Gastrocnemius medialis (tissue), 4 donors: ENCODE data around the gene IQCK. TPM values are rescaled to one million over a fixed set of nuclear protein-coding genes. Genes with fewer than 3 reads are reported as not detected.

Source experiments
- ATAC-seq, 2 donors: fragments of 150-250 bp; one replicate each; pipeline ENCODE4 v1.9.1; 2016
- DNase-seq, 2 donors: peaks; one replicate each; pipeline ENCODE4 v3.0.0-alpha.2; 2019
- H3K27ac ChIP-seq, 4 donors: fragments of 200-600 bp; sonication (generic); 1 replicate in 1 of 4; 2 replicates in 3 of 4; pipeline ENCODE4 v1.5.1; 2016 to 2018; ENCODE audit warnings: mild to moderate bottlenecking in 2 of 4, moderate library complexity in 1 of 4
- H3K27me3 ChIP-seq, 3 donors: fragments of 200-600 bp; sonication (generic) in 2 of 3; 1 replicate in 1 of 3; 2 replicates in 2 of 3; pipeline versions ENCODE4 v1.5.1 to v1.6.0; 2016 to 2019; ENCODE audit warnings: mild to moderate bottlenecking in 1 of 3, moderate library complexity in 1 of 3
- H3K36me3 ChIP-seq, 2 donors: fragments of 200-600 bp; sonication (generic) in 1 of 2; one replicate each; pipeline ENCODE4 v1.5.1; 2017 to 2018
- H3K4me1 ChIP-seq, 2 donors: fragments of 200-600 bp; sonication (generic) in 1 of 2; one replicate each; pipeline ENCODE4 v1.5.1; 2016 to 2017; ENCODE audit warnings: mild to moderate bottlenecking in 2 of 2
- H3K4me3 ChIP-seq, 4 donors: fragments of 200-600 bp; sonication (generic) in 3 of 4; 1 replicate in 1 of 4; 2 replicates in 3 of 4; pipeline ENCODE4 v1.5.1; 2016 to 2019; ENCODE audit warnings: mild to moderate bottlenecking in 2 of 4
- H3K9me3 ChIP-seq, 3 donors: fragments of 200-600 bp; sonication (generic) in 2 of 3; 1 replicate in 1 of 3; 2 replicates in 2 of 3; pipeline ENCODE4 v1.5.1; 2016 to 2019
- CTCF ChIP-seq, 5 experiments: fragments of 450-650 bp in 3 of 5; fragments of 200-600 bp in 2 of 5; sonication (generic) in 2 of 5; IDR thresholded peaks in 4 of 5; conservative IDR thresholded peaks in 1 of 5; 1 replicate in 4 of 5; 2 replicates in 1 of 5; pipeline ENCODE4 v1.5.1; 2016 to 2019; ENCODE audit warnings: antibody characterized with exemption in 5 of 5, mild to moderate bottlenecking in 3 of 5, moderate library complexity in 3 of 5
- POLR2A ChIP-seq, 2 donors: fragments of 450-650 bp; IDR thresholded peaks; one replicate each; pipeline ENCODE4 v1.6.1; 2017; ENCODE audit warnings: antibody characterized with exemption in 2 of 2, mild to moderate bottlenecking in 2 of 2, moderate library complexity in 2 of 2
- in situ Hi-C, 4 donors: fragments of 200-750 bp; cut with MboI; loops; one replicate each; pipeline versions ENCODE4 v1.15.0 to v1.8.0; 2017; ENCODE audit warnings: low sequenced_read_pairs in 4 of 4
- intact Hi-C: fragments of 100-400 bp; cut with DNase I; formaldehyde crosslinking; loops from one replicate; pipeline ENCODE4 v1.15.1; 2023; ENCODE audit warnings: low total_unique reads
- total RNA-seq, 4 donors: library from RNA; depleted of rRNA; stranded (reverse); fragments of >200 nt; gene quantifications; one replicate each; pipeline versions ENCODE4 v1.1.0 to v1.2.3, GENCODE V29; 2016

The IQCK gene
- total RNA-seq, 4 donors from 2014 or later, result 8.3 to 17.3 (median 9.4) TPM

- Histone ChIP-seq H3K27me3 (no peaks in the 10 kb centered on the region), H3K27ac (peak overlapping the region; percentile 68 to 99 (median 76)), H3K36me3 (no peaks in the 10 kb centered on the region), H3K4me1 (peaks cover 22 to 36% of the 10 kb centered on the region in 2 donors), H3K9me3 (no peaks in the 10 kb centered on the region), H3K4me3 (peak overlapping the region; percentile 80 to 93 (median 82))
- intact Hi-C loops (loop anchor here (1.0 to 10.0 kb wide), 7 partner anchors 167 to 1081 kb away; partner anchors contain the start of genes ARL6IP1, COQ7, IQCK and KNOP1), in situ Hi-C loops (loop anchor here (5.0 to 25.0 kb wide), 6 partner anchors 81 to 293 kb away; no protein-coding TSS in a partner anchor)
- no peak for TF ChIP-seq CTCF (IDR thresholded peaks at IDR 0.05 in 4 of 5, conservative IDR thresholded peaks at IDR 0.05 in 1 of 5)
- TF ChIP-seq POLR2A (IDR thresholded peaks at IDR 0.05), result no peak
- ATAC-seq, result peak; percentile 9
- DNase-seq, result peak in 1 of 2 donors; percentile 42
These were observed 167.5 kb downstream of the IQCK start for GRCh38 chr16:19885451-19886072.

- peak; percentile 8 to 28 for ATAC-seq
- peak in 1 of 2 donors; percentile 56 for DNase-seq
- Histone ChIP-seq H3K4me1 (peaks cover 22 to 28% of the 10 kb centered on the region in 2 donors), H3K4me3 (peak overlapping the region; percentile 80 to 93 (median 82)), H3K27me3 (no peaks in the 10 kb centered on the region), H3K27ac (peak overlapping the region in 1 of 4 donors; percentile 99), H3K36me3 (no peaks in the 10 kb centered on the region), H3K9me3 (no peaks in the 10 kb centered on the region)
- intact Hi-C loops, result loop anchor here (1.0 to 10.0 kb wide), 7 partner anchors 168 to 1082 kb away; partner anchors contain the start of genes ARL6IP1, COQ7, IQCK and KNOP1
- TF ChIP-seq CTCF (IDR thresholded peaks at IDR 0.05 in 4 of 5, conservative IDR thresholded peaks at IDR 0.05 in 1 of 5), result peak in 4 of 5 experiments; percentile 99 to 100 (median 100)
- TF ChIP-seq POLR2A (IDR thresholded peaks at IDR 0.05), result no peak
- in situ Hi-C loops, result loop anchor here (5.0 to 25.0 kb wide), 6 partner anchors 82 to 294 kb away; no protein-coding TSS in a partner anchor
These were observed 168.2 kb downstream of the IQCK start for GRCh38 chr16:19886073-19886941.

GRCh38 chr16:19888834-19889233 lies 170.8 kb downstream of the IQCK start:
- Histone ChIP-seq H3K27ac (no peak overlapping the region), H3K36me3 (no peaks in the 10 kb centered on the region), H3K4me3 (no peak overlapping the region), H3K4me1 (peaks cover 9 to 17% of the 10 kb centered on the region in 2 donors), H3K9me3 (no peaks in the 10 kb centered on the region), H3K27me3 (no peaks in the 10 kb centered on the region)
- intact Hi-C loops, result loop anchor here (5.0 to 10.0 kb wide), 3 partner anchors 227 to 1084 kb away; partner anchors contain the start of genes ARL6IP1 and COQ7
- DNase-seq (no peak), ATAC-seq (no peak)
- TF ChIP-seq POLR2A (IDR thresholded peaks at IDR 0.05) (no peak), CTCF (IDR thresholded peaks at IDR 0.05 in 4 of 5, conservative IDR thresholded peaks at IDR 0.05 in 1 of 5) (no peak)
- in situ Hi-C loops, result loop anchor here (5.0 to 25.0 kb wide), 6 partner anchors 84 to 297 kb away; no protein-coding TSS in a partner anchor

- in situ Hi-C loops (loop anchor here in 1 of 4 donors (10.0 to 25.0 kb wide), 2 partner anchors 204 to 286 kb away; no protein-coding TSS in a partner anchor), intact Hi-C loops (no loop called here)
- H3K27ac ChIP-seq, result no peak overlapping the region
- no peak for ATAC-seq
- H3K36me3 ChIP-seq, result no peaks in the 10 kb centered on the region
- TF ChIP-seq CTCF (IDR thresholded peaks at IDR 0.05 in 4 of 5, conservative IDR thresholded peaks at IDR 0.05 in 1 of 5), result no peak
- TF ChIP-seq POLR2A (IDR thresholded peaks at IDR 0.05), result no peak
- no peaks in the 10 kb centered on the region for H3K27me3 ChIP-seq
- H3K4me1 ChIP-seq, result peaks cover 3 to 8% of the 10 kb centered on the region in 2 donors
- H3K4me3 ChIP-seq, result no peak overlapping the region
- DNase-seq, result no peak
- no peaks in the 10 kb centered on the region for H3K9me3 ChIP-seq
These were observed 172.8 kb downstream of the IQCK start for GRCh38 chr16:19890901-19891300.
